A204.1 (cell line): ENCODE measurements around the gene LSM10.

ENCODE experiments used
- FAIRE-seq: peaks from 2 replicates; lab custom pipeline; 2012; peaks lifted over from hg19 to GRCh38; lab: Jason Lieb, UNC

Gene LSM10

DNA sequence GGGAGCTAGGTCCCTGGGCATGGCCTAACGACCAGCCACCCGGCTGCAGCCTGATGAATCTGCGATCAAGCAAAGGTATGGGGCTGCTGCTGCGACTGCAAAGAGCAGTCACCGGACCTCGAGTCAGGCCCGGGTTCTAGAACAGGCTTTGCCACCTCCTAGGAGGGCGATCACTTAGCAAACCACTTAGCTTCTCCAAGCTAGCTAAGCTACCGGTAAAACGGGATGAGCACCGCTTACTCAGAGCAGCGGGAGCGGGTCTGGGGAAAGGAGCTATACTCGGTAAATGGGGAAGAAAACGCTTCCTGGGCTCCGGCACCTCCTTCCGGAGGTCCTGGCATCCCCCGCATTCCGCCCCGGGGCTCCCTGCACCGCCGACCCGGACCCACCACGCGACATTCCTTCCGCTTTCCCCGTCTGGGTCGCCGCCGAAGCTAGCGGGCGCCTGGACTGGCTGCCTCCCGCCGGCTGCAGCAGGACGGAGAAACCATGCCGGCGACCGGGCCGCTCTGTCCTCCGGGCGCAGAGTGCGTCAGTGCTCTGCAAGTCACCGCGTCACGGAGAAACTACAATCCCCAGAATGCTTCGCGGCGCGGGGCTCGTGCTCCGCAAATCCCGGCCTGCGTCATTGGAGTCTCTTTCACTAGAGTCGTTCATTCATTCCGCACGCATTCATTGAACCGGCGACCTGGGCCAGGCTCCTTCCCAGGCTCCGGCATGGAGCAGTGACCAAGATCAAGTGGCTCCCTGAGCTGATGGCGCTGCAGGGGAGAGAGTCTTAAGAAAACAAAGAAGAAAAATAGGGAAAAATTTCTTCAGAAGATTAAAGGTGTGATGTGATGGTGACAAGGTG is at the start of gene LSM10:
Gene LSM10, minus strand, starts transcription at position 531 of the 853 bp plus-strand sequence. CDS start 3,779 bp downstream, outside the sequence.
- peak; percentile 65 for FAIRE-seq

DNA sequence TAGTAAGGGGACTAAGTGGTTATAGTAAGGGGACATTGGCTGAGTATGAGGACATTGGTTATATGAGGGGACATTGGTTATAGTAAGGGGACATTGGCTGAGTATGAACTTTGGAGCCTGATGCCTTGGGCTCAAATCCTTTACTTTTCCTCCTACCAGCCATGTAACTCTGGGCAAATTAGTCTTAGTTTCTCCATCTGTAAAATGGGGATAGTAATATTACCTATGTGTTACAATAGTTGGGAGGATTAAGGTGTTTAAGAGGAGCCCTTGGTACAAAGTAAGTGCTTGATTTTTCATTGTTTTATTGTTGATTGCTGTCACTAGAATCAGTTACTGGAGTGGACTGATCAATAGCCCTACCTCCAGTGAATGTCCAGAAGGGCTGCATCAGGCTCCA is 49.7 kb upstream of the LSM10 start:
- FAIRE-seq: no peak

GRCh38 chr1:36446746-36447145 is 49.0 kb upstream of the LSM10 start:
- FAIRE-seq: no peak

GRCh38 chr1:36446271-36446670 is 48.6 kb upstream of the LSM10 start:
- no peak for FAIRE-seq

GRCh38 chr1:36443297-36443696 is 45.6 kb upstream of the LSM10 start:
- FAIRE-seq: no peak

DNA sequence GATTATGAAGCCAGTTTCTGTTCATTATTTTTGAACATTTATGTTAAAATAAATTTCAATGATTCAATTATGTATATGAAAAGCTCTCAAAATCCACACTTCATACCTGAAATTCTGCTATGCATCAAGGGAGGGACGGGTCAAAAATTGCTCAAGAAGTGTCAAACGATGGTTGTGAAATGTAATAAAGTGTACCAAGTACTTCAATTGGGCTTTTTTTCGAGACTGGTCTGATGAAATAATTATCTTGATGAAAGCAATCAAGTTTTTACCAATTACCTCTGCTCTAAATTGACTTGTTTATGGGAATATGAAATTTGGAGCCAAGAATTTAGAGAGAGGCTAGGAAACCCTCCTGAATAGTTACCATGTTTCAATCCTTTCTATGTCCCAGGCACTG is 44.6 kb upstream of the LSM10 start:
- no peak for FAIRE-seq

- FAIRE-seq: no peak
These were observed 42.9 kb upstream of the LSM10 start for GRCh38 chr1:36440646-36441045.

- FAIRE-seq: no peak
These were observed 42.3 kb upstream of the LSM10 start for GRCh38 chr1:36440044-36440443.

DNA sequence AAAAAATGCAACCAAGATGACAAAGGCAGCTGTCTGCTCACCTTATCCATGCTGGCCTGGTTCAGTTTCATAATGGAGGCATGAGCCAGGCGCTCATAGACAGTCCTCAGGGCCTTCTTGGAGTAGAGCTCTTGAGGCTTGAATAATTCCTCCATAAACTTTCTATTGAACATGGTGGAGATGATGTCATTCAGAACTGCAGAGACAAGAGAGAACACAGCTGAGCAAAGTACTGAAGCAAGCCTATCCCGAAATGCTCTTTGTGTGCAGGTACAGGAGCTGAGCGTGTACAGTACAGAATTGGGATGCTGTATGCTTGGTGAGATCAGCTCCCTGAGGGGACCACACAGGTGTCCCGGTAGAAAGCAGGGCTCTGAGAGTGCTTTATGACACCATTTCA is 41.0 kb upstream of the LSM10 start:
- no peak for FAIRE-seq

DNA sequence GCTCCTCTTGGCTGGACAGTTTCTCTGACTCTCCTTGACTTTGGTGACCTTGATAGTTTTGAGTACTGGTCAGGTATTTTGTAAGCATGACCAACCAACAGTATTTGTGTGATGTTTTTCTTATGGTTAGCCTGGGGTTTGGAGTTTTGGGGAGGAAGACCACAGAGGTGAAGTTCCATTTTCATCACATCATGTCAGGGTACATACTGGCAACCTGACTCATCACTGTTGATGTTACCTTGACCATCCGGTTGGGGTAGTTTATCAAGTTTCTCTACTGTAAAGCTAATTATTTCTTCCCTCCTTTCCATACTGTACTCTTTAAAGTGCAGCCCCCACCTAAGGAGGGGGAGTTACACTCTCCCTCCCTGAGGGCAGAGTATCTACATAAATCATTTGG is 39.1 kb upstream of the LSM10 start:
- no peak for FAIRE-seq

DNA sequence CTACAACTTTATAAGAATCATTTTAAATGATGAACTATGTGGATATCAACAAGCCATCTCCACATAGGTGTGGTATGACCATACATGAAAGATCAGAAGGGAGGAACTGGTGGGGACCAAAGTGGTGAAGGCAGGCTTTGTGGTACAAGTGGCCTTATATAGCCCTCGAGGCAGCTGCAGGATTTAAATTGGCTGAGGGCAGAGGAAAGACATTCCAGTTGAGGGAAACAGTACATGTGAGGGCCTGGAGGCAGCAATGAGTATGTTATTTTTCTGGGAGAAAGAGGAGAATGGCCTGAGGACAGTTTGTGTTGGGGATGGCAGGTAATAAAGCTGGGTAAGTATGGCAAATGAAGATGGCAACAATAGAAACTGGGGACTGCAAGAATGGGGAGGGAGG is 35.4 kb upstream of the LSM10 start:
- no peak for FAIRE-seq

DNA sequence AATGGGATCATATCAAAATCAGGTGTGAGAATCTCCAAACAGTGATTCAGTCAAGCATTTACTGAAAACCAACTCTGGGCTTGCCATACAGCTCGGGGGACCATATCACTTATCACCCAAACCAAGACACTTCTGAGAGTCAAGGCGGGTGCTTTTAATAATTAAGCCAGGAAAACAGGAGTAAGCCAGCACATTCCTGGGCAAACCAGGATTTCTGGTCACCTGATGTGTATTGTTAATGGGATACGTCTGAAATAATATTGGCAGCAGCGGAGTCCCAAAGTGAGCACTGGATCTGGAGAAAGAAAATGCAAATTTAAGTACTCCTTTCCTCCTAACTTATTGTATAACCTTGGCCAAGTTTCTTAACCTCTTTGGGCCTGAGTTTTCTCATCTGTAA is 34.9 kb upstream of the LSM10 start:
- no peak for FAIRE-seq

GRCh38 chr1:36425791-36426190 is 28.1 kb upstream of the LSM10 start:
- no peak for FAIRE-seq

GRCh38 chr1:36421649-36422048 is 23.9 kb upstream of the LSM10 start:
- FAIRE-seq: no peak

DNA sequence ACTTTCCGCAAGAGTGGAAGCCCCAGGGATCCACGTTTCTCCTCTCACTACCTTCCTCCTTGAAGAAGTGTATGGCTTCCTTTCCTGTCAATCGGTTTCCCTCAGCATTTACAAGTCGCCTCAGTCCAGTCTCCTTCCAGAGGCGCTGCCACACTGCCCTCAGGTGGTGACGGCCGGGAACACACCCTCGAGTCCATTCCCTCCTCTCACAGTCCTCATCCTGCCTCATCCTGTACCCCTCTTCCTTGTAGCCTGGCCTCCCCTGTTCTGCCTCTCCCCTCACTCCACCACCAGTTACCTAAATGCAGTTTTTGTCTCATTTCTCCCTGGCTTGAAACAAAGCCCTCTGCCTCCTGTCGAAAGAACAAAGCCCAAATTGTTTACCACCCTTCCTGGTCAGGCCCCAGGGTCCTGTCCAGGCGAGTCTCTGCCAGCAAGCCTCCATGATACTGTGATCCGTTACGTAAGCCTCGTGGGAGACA is 23.2 kb upstream of the LSM10 start:
- FAIRE-seq: peak; percentile 86

DNA sequence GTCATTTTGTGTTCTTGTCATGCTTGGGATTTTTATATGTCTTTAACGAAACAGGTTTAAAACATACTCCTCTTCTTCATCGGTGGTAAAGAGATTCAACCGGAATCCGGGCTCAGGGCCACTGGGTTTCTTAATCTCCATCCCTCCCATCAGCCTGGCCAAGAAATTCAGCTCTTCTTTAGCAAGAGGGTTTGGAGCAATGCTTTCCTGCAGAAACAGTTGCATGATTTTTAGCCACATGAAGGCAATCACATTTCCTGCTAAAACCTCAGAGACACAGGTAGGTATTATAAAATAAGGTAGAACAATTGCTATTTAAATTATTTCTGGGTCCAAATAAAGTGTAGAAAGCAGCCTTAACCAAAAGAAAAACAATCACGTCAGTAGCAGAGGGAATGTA is 22.7 kb upstream of the LSM10 start:
- no peak for FAIRE-seq

- no peak for FAIRE-seq
These were observed 21.9 kb upstream of the LSM10 start for GRCh38 chr1:36419569-36419968.

- FAIRE-seq: no peak
These were observed 21.4 kb upstream of the LSM10 start for GRCh38 chr1:36419140-36419539.

GRCh38 chr1:36417931-36418330 is 20.2 kb upstream of the LSM10 start:
- FAIRE-seq: no peak

- FAIRE-seq: no peak
These were observed 18.1 kb upstream of the LSM10 start for GRCh38 chr1:36415661-36416326.

GRCh38 chr1:36414384-36414783 is 16.7 kb upstream of the LSM10 start:
- FAIRE-seq: no peak

- FAIRE-seq: no peak
These were observed 14.3 kb upstream of the LSM10 start for GRCh38 chr1:36411674-36412648.
